IMR-90 (cell line): Measurements from ENCODE around the gene ADD2. TPM values are rescaled to one million over a fixed set of nuclear protein-coding genes. Genes with fewer than 3 reads are reported as not detected.

Source experiments
- ATAC-seq: fragments of 200-7000 bp; cut with Tn5 transposase; 2 replicates; pipeline ENCODE4 v1.9.1; 2020; ENCODE audit warnings: low read depth, mild to moderate bottlenecking, moderate library complexity
- BruUV-seq: library from RNA; stranded (reverse); fragments of 400-500 nt; replicated peaks from 2 replicates; lab custom pipeline; 2021; lab: Mats Ljungman, UMichigan
- CTCF ChIA-PET: fragments of 300-600 bp; formaldehyde crosslinking; extraction: SDS; loops from one replicate; lab custom pipeline; 2021; ENCODE audit warnings: antibody characterized with exemption; lab: Yijun Ruan, JAX
- POLR2A ChIA-PET: fragments of 300-600 bp; sonication (Branson Sonifier 250); formaldehyde crosslinking; loops from one replicate; lab custom pipeline; 2022; ENCODE audit warnings: antibody characterized with exemption; ENCODE audit not compliant: unreplicated experiment; lab: Charles Lee
- DNase-seq: peaks from one replicate; pipeline ENCODE4 v3.0.0; 2013
- H2AFZ ChIP-seq: replicated peaks from 2 replicates; pipeline ENCODE3; 2013; ENCODE audit warnings: low read length, mild to moderate bottlenecking; ENCODE audit not compliant: poor library complexity
- H2AK5ac ChIP-seq: 2 replicates; pipeline ENCODE4 v1.6.1; 2013; ENCODE audit warnings: low read depth, low read length, inconsistent platforms
- H2AK9ac ChIP-seq: replicated peaks from 2 replicates; pipeline ENCODE3; 2013; ENCODE audit warnings: mild to moderate bottlenecking, low read depth, low read length, moderate library complexity; ENCODE audit not compliant: poor library complexity
- H2BK120ac ChIP-seq: 2 replicates; pipeline ENCODE4 v1.6.1; 2013; ENCODE audit warnings: low read depth, low read length, inconsistent platforms
- H2BK15ac ChIP-seq: 3 replicates; pipeline ENCODE4 v1.6.1; 2013; ENCODE audit warnings: low read depth, low read length, inconsistent platforms
- H2BK20ac ChIP-seq: 2 replicates; pipeline ENCODE4 v1.6.1; 2013; ENCODE audit warnings: low read depth, mild to moderate bottlenecking, inconsistent platforms, low read length, moderate library complexity
- H2BK5ac ChIP-seq: 2 replicates; pipeline ENCODE4 v1.6.1; 2013; ENCODE audit warnings: mild to moderate bottlenecking, low read depth, low read length, inconsistent platforms; ENCODE audit not compliant: poor library complexity, severe bottlenecking
- H3K14ac ChIP-seq: replicated peaks from 2 replicates; pipeline ENCODE4 v1.6.1; 2013; ENCODE audit warnings: low read depth, low read length, inconsistent platforms
- H3K18ac ChIP-seq: 2 replicates; pipeline ENCODE4 v1.6.1; 2013; ENCODE audit warnings: low read depth, low read length, control low read depth
- H3K23ac ChIP-seq: 2 replicates; pipeline ENCODE4 v1.6.1; 2013; ENCODE audit warnings: low read depth, low read length, inconsistent platforms
- H3K27ac ChIP-seq: 2 replicates; pipeline ENCODE4 v1.5.1; 2013; ENCODE audit warnings: mild to moderate bottlenecking, control low read depth, low read length; ENCODE audit not compliant: insufficient read depth
- H3K27me3 ChIP-seq: 2 replicates; pipeline ENCODE4 v1.6.1; 2013; ENCODE audit warnings: low read length; ENCODE audit not compliant: control insufficient read depth, insufficient read depth
- H3K36me3 ChIP-seq: 2 replicates; pipeline ENCODE4 v1.6.1; 2013; ENCODE audit warnings: low read length, mixed read lengths; ENCODE audit not compliant: control insufficient read depth, insufficient read depth
- H3K4ac ChIP-seq: 2 replicates; pipeline ENCODE4 v1.6.1; 2013; ENCODE audit warnings: low read depth, low read length, inconsistent platforms
- H3K4me1 ChIP-seq: 2 replicates; pipeline ENCODE4 v1.6.1; 2013; ENCODE audit warnings: low read length, mixed read lengths; ENCODE audit not compliant: control insufficient read depth, insufficient read depth
- H3K4me2 ChIP-seq: 2 replicates; pipeline ENCODE4 v1.6.1; 2013; ENCODE audit warnings: low read depth, mild to moderate bottlenecking, control low read depth, low read length, moderate library complexity
- H3K4me3 ChIP-seq: 2 replicates; pipeline ENCODE4 v1.5.1; 2013; ENCODE audit warnings: low read depth, mild to moderate bottlenecking, control low read depth, low read length, moderate library complexity; ENCODE audit not compliant: insufficient read depth
- H3K56ac ChIP-seq: 2 replicates; pipeline ENCODE4 v1.6.1; 2013; ENCODE audit warnings: low read length, inconsistent platforms; ENCODE audit not compliant: insufficient read depth; ENCODE audit errors: extremely low read depth
- H3K79me1 ChIP-seq, 2 experiments: 2 replicates each; pipeline ENCODE4 v1.6.1; 2013; ENCODE audit warnings: low read length in 2 of 2, inconsistent platforms in 1 of 2, low read depth in 1 of 2
- H3K9ac ChIP-seq: 2 replicates; pipeline ENCODE4 v1.6.1; 2013; ENCODE audit warnings: low read depth, low read length, control low read depth
- H3K9me1 ChIP-seq: 2 replicates; pipeline ENCODE4 v1.6.1; 2013; ENCODE audit warnings: low read length, inconsistent platforms; ENCODE audit not compliant: insufficient read depth
- H3K9me3 ChIP-seq: 2 replicates; pipeline ENCODE4 v1.6.1; 2013; ENCODE audit warnings: low read length; ENCODE audit not compliant: control insufficient read depth, insufficient read depth
- H4K20me1 ChIP-seq: 2 replicates; pipeline ENCODE4 v1.6.1; 2013; ENCODE audit warnings: low read length, inconsistent platforms; ENCODE audit not compliant: insufficient read depth
- H4K5ac ChIP-seq: 2 replicates; pipeline ENCODE4 v1.6.1; 2013; ENCODE audit warnings: mild to moderate bottlenecking, low read depth, low read length, control low read depth
- H4K8ac ChIP-seq, 2 experiments: 2 replicates each; pipeline ENCODE4 v1.6.1; 2013; ENCODE audit warnings: low read depth in 2 of 2, low read length in 2 of 2, control low read depth in 1 of 2, inconsistent platforms in 1 of 2
- H4K91ac ChIP-seq: 2 replicates; pipeline ENCODE4 v1.6.1; 2013; ENCODE audit warnings: low read depth, low read length, inconsistent platforms; ENCODE audit not compliant: insufficient read depth
- BHLHE40 ChIP-seq: fragments of 150-350 bp; IDR thresholded peaks from 2 replicates; pipeline ENCODE4 v1.6.1; 2016; ENCODE audit warnings: mild to moderate bottlenecking, low read depth, low read length
- CEBPB ChIP-seq: IDR thresholded peaks from 2 replicates; pipeline ENCODE4 v1.6.1; 2012; ENCODE audit warnings: low read depth, low read length, improper control_type of control experiment
- FOS ChIP-seq: fragments of 150-350 bp; IDR thresholded peaks from 2 replicates; pipeline ENCODE4 v1.6.1; 2016; ENCODE audit warnings: low read depth, low read length
- NFE2L2 ChIP-seq: fragments of 150-350 bp; IDR thresholded peaks from 2 replicates; pipeline ENCODE4 v1.6.1; 2016; ENCODE audit warnings: low read depth, mild to moderate bottlenecking, low read length
- POLR2A ChIP-seq: IDR thresholded peaks from 2 replicates; pipeline ENCODE4 v1.6.1; 2012; ENCODE audit warnings: mild to moderate bottlenecking, low read depth, low read length
- RAD21 ChIP-seq: IDR thresholded peaks from 2 replicates; pipeline ENCODE4 v1.6.1; 2012; ENCODE audit warnings: low read length, improper control_type of control experiment
- RFX5 ChIP-seq: IDR thresholded peaks from 2 replicates; pipeline ENCODE4 v1.8.0; 2012; ENCODE audit warnings: low read depth, mild to moderate bottlenecking, low read length, moderate library complexity
- dilution Hi-C: fragments of 300-500 bp; cut with HindIII; formaldehyde crosslinking; loops from one replicate; pipeline ENCODE4 v1.14.3; 2018; ENCODE audit warnings: low sequenced_read_pairs; ENCODE audit not compliant: unreplicated experiment
- in situ Hi-C: fragments of 300-500 bp; cut with MboI; formaldehyde crosslinking; loops from 3 replicates; pipeline ENCODE4 v1.14.3; 2019; ENCODE audit warnings: low sequenced_read_pairs, inconsistent platforms, mixed read lengths
- intact Hi-C: fragments of 100-400 bp; cut with micrococcal nuclease; formaldehyde crosslinking; loops from 2 replicates; pipeline ENCODE4 v1.10.0; 2022
- polyA plus RNA-seq, 3 experiments: library from polyadenylated mRNA; depleted of rRNA; stranded (reverse); fragments of >200 nt; gene quantifications; 2 replicates each; pipeline ENCODE4 v1.2.3, GENCODE V29; 2012; ENCODE audit warnings: low replicate concordance in 1 of 3
- total RNA-seq: library from RNA; depleted of rRNA; stranded (reverse); fragments of >200 nt; gene quantifications from 2 replicates; pipeline ENCODE4 v1.2.3, GENCODE V29; 2012
- TF ChIP-seq, protein P1 (sequence below): fragments of 150-350 bp; IDR thresholded peaks from 2 replicates; pipeline ENCODE4 v1.6.1; 2016; ENCODE audit warnings: low read depth, mild to moderate bottlenecking, low read length, moderate library complexity, borderline replicate concordance
- TF ChIP-seq, protein P2 (sequence below): conservative IDR thresholded peaks from 2 replicates; pipeline ENCODE4 v1.5.1; 2012; ENCODE audit warnings: mild to moderate bottlenecking, low read depth, low read length, improper control_type of control experiment

The ADD2 gene
- total and polyA plus RNA-seq, 2 of the 4 experiments (the other 2 are of a cell fraction): not detected

DNA sequence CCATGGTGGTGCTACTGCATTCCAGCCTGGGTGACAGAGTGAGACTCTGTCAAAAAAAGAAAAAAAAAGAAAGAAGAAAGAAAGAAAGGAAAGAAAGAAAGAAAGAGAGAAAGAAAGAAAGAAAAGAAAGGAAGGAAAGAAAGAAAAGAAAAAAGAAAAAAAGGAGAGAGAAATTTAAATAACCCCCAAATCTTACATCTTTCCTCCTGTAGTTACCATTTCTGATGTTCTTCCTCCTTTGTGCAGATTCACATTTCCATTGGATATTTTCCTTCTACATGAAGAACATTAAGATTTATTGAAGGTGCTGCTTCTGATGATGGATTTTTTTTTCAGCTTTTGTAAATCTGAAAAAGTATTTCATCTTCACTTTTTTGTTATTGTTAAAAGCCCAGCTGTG is 117.0 kb downstream of the ADD2 start:
- Histone ChIP-seq H2BK20ac (no peak overlapping the region), H2BK5ac (no peak overlapping the region), H2AFZ (no peak overlapping the region), H4K20me1 (no peaks in the 10 kb centered on the region), H4K5ac (no peak overlapping the region), H4K8ac (no peak overlapping the region), H3K4me1 (no peaks in the 10 kb centered on the region), H3K23ac (no peak overlapping the region), H2AK9ac (no peak overlapping the region), H3K9ac (no peak overlapping the region), H3K27me3 (peaks cover 6% of the 10 kb centered on the region; the same call in 1 of the 2 replicates), H3K9me1 (no peaks in the 10 kb centered on the region), H3K36me3 (no peaks in the 10 kb centered on the region), H2AK5ac (no peak overlapping the region), H3K4ac (no peak overlapping the region), H3K14ac (no peak overlapping the region), H3K4me3 (no peak overlapping the region), H4K91ac (no peak overlapping the region), H3K79me1 (no peaks in the 10 kb centered on the region), H2BK120ac (no peak overlapping the region), H2BK15ac (no peak overlapping the region), H3K4me2 (no peak overlapping the region), H3K56ac (no peak overlapping the region), H3K9me3 (no peaks in the 10 kb centered on the region), H3K18ac (no peak overlapping the region), H3K27ac (no peak overlapping the region)
- ATAC-seq: no peak
- in situ Hi-C loops (no loop called here), intact Hi-C loops (no loop called here), dilution Hi-C loops (no loop called here)
- TF ChIP-seq RAD21: no peak
- TF ChIP-seq FOS: no peak
- TF ChIP-seq NFE2L2: no peak
- TF ChIP-seq, protein P1, sequence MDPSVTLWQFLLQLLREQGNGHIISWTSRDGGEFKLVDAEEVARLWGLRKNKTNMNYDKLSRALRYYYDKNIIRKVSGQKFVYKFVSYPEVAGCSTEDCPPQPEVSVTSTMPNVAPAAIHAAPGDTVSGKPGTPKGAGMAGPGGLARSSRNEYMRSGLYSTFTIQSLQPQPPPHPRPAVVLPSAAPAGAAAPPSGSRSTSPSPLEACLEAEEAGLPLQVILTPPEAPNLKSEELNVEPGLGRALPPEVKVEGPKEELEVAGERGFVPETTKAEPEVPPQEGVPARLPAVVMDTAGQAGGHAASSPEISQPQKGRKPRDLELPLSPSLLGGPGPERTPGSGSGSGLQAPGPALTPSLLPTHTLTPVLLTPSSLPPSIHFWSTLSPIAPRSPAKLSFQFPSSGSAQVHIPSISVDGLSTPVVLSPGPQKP: no peak
- no peak for TF ChIP-seq POLR2A
- no peak for TF ChIP-seq RFX5
- TF ChIP-seq CEBPB: no peak
- TF ChIP-seq, protein P2, sequence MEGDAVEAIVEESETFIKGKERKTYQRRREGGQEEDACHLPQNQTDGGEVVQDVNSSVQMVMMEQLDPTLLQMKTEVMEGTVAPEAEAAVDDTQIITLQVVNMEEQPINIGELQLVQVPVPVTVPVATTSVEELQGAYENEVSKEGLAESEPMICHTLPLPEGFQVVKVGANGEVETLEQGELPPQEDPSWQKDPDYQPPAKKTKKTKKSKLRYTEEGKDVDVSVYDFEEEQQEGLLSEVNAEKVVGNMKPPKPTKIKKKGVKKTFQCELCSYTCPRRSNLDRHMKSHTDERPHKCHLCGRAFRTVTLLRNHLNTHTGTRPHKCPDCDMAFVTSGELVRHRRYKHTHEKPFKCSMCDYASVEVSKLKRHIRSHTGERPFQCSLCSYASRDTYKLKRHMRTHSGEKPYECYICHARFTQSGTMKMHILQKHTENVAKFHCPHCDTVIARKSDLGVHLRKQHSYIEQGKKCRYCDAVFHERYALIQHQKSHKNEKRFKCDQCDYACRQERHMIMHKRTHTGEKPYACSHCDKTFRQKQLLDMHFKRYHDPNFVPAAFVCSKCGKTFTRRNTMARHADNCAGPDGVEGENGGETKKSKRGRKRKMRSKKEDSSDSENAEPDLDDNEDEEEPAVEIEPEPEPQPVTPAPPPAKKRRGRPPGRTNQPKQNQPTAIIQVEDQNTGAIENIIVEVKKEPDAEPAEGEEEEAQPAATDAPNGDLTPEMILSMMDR: no peak
- no peak for TF ChIP-seq BHLHE40
- CTCF ChIA-PET: no interaction called here
- no peak for DNase-seq
- POLR2A ChIA-PET: no interaction called here
- BruUV-seq: no TSS peak
